GM19025 (cell line): Measurements from ENCODE around the gene PIGZ.
A peak's percentile ranks its signal among the peaks of the same experiment; 100 is the strongest.

Experiments used
- ATAC-seq: cut with Tn5 transposase; IDR thresholded peaks from one replicate; pipeline ENCODE4 v1.9.1; 2021; ENCODE audit warnings: mild to moderate bottlenecking, low read depth, moderate library complexity; ENCODE audit not compliant: unreplicated experiment

Gene PIGZ

GRCh38 chr3:196985954-196986885 lies 17.6 kb upstream of the PIGZ start:
- ATAC-seq: no peak

- ATAC-seq: no peak
Observed at GRCh38 chr3:196985298-196985697, 16.7 kb upstream of the PIGZ start.

DNA sequence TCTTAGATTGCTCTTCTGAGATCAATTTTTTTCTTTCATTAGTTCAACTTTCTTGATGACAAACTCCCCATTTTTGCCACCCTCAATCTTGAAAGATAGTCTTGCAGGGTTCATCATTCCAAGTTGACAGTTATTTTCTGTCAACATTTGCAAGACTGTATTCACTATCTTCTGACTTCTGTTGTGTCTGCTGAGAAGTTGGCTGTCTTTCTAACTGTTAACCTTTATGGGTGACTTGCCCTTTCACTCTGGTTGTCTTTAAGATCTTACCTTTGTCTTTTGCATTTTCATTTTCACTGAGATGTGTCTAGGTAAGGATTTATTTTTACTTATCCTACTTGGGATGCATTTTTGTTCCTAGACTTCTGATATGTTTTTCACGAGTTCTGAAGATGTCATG lies 14.6 kb upstream of the PIGZ start:
- ATAC-seq: no peak

DNA sequence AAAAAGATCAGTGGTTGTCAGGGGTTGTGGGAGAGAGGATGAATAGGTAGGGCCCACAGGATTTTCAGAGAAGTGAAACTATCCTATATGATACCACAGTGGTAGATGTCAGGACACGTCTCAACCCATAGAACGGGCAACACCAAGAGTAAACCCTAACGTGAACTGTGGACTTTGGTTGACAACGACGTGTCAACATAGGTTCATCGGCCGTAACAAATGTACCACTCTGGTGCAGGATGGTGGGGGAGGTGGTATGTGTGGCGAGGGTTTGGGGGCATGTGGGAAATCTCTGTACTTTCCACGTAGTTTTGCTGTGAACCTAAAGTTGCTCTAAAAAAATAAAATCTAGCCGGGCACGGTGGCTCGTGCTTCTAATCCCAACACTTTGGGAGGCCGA lies 13.0 kb upstream of the PIGZ start:
- no peak for ATAC-seq

GRCh38 chr3:196979545-196979944 lies 10.9 kb upstream of the PIGZ start:
- ATAC-seq: no peak

DNA sequence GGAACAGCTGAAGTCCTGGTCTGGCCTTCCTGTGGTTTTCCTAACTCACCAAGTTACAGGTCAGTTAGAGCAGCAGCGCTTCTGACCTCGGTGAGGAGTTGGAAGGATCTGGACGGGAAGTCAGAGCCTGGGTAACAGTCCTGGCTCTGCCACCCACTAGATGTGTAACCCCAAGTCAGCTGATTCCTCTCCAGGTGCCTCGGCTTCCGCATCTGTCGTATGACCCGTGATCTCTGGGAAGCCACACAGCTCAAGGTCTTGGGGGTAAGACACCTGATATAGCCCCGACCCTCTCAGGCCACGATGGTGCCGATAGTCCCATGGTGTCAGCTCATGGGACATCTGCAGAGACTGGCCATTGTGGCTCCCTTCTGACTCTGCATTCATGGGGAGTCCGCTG lies 8.3 kb upstream of the PIGZ start:
- ATAC-seq: no peak

DNA sequence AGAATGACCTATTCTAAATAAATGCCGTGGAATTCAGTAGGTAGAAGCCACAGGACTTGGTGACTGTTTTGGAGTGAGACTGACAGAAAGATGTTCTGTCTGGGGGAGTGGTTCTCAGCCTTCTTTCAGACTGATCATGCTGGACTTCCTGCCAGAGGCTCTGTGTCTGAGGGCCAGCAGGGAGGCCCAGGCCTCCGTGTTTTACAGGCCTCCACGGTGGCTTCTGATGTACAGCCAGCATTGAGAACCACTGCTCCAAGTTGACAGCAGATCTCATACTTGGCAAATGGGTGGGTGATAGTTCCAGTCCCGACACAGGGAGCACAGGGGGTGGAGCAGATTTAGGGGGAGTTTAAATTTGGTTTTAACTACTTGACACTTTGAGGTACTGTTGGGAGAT lies 6.7 kb upstream of the PIGZ start:
- ATAC-seq: no peak

GRCh38 chr3:196974661-196975060 lies 6.0 kb upstream of the PIGZ start:
- ATAC-seq: no peak

DNA sequence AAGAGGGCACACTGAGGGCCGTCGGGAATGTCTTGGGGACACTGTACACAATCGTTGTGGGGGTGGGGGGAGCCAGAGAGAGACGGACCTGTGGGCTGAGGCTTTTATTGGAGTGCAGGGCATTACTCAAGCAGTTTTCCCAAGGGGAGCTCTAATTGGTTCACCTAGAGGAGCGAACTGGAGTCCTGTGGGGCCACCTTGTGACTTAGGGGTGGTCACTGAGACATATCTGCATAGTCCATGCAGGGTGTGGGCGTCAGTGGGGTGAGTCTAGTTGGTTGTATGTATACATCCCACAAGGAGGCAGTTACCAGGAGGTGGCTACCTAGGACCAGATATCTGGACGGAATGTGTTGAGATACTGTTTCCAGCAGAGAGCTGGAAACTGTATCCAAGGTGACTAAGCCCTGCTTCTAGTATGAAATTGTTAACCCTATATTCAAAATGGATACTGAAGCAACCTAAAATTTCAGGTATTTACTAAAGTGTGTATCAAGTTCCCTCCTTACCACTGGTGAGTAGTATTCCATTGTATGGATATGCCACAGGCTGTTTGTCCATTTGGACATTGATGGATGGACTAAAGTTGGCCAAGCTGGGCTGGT lies 2.6 kb upstream of the PIGZ start:
- ATAC-seq: no peak

DNA sequence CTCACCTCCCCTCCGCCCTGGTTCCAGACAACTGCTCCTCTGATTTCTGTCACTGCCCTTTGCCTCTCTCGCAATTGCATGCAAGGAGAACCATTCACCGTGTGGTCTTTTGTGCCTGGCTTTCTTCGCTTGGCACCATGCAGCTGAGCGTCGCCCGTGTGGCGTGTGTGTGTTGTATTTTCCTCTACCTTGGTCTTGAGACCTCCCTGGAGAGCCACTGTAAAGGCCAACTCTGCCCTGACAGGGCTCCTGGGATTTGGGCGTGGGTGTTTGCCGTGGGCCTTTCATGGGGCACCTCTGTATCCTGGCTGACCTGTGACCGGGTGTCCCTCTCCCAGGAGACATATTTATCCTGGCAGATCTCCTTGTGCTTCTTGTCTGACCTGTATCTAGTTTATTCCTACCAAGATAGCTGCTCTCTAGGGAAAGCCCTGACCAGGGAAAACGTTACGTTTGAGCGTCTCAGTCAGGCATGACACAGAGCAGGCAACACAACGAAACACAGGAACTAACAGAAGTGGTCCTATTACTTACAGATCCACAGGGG lies 2.0 kb upstream of the PIGZ start:
- ATAC-seq: no peak

- ATAC-seq: peak; percentile 43
Observed at GRCh38 chr3:196969660-196970546, 1.3 kb upstream of the PIGZ start.

DNA sequence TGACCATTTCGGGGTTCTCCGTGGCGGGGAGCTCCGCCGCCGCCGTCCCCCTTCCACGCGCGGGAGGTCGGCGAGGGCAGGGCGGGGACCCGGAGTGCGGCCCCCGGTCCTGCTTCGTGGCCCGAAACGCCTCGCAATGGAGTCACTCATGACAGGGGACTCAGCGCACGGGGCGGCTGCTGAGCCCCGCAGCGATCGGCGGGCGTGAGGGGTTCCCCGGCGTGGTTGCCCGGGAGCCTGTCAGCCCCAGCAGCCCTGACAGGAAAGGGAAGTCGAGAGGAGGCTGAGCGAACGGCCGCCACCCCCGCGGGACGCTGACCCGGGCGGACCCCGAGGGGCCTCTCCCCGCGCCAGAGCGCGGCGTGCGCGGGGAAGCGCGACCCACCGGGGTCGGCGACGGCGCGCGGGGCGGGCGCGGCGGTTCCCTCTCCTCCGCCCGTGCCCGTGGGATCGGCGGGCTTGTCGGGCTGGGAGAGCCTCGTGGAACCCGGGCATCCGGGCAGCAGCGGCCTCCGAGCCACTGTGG lies 564 bp upstream of the PIGZ start:
- ATAC-seq: peak; percentile 45

DNA sequence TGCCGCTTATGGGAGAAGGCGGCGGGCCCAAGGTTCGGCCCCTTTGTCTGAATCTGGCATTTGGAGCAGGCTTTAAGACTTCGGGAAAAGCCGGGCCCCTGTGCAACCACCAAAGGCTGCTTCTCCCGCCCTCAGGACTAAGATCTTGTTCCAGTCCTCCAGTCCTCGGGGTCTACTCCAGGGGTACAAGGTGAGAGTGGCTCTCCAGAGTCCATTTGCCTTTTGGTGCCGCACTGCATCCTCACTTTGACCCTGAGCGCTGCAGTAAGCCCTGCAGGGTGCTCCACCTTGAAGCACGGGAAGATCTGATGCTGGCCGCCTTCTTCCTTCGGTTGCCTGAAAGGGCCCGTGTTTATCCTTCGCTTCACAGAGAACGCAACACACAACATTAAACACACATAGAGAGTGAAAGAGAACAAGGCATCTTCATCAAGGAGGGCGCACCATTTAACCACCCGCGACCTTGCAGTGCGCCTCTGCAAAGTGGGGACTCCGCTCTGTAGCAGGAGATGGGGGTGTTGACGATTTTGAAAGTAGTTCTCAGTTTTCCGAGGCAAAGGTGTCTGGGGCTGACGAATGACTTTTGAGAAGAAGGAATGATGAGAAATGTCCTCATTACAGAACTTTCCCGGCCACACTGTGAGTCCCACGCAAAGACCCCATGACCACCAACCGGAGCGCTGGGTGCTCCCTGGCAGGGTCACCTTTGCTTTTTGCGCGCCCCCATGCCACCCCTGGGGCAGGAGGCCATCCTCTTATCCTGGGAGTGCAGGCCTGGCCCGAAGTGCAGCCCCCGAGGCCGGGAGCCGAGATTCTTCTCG lies 1.0 kb downstream of the PIGZ start:
- no peak for ATAC-seq

DNA sequence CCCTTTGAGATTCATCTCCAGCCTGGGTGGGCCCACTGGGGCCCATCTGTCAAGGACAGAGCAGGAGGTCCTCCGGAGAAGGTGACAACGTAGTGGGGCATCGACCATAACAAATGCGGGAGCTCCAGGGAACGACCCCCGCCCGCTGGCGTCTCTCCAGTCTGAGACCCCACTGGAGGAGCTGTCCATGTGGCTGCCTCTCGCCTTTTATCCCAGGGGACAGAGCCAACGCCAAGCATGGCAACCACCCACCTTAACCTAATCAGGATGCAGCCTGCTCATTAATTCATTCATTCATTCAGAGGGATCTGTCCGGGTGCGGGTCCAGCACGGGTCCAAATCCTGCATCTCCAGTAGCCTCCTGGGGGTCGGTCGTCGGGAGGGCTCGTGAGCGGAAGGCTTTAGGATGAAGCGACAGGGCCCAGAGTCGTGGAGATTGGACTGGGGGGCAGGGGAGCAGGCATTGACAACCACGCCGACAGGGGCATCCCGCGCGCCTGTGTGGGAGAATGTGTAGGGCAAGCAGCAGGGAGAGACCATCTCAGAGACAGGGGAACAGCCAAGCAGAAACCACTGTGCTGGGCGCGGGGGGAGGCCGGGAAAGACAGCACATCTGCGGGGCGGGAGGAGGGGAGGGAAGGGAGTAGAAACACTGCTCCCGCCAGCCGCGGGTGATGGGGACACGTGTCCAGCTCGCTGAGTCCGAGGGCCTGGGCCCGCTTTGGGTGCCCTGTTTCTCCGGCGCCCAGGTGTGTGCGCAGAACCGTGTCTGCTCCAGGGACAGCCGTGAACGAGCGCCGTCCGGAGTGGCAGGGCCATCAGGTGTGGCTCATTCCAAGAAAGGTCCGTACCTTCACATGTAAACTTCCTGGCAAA lies 1.9 kb downstream of the PIGZ start:
- ATAC-seq: no peak

DNA sequence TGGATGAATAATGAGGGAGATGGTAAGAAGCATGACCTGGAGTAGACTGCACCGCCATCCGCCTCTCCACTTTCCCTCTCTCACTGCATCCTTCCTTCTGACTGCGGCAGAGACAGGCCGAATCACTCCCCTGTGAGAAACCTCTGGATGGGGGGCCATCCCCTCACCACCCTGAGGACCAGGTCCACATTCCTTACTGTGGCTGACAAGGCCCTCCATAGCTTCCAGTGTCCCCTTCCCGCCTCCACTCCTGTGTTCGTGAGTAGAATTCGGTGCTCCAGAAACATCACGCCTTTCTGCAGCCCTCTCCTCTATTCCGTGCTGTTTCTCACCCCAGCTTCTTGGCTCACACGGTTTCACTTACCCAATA lies 2.8 kb downstream of the PIGZ start:
- no peak for ATAC-seq

DNA sequence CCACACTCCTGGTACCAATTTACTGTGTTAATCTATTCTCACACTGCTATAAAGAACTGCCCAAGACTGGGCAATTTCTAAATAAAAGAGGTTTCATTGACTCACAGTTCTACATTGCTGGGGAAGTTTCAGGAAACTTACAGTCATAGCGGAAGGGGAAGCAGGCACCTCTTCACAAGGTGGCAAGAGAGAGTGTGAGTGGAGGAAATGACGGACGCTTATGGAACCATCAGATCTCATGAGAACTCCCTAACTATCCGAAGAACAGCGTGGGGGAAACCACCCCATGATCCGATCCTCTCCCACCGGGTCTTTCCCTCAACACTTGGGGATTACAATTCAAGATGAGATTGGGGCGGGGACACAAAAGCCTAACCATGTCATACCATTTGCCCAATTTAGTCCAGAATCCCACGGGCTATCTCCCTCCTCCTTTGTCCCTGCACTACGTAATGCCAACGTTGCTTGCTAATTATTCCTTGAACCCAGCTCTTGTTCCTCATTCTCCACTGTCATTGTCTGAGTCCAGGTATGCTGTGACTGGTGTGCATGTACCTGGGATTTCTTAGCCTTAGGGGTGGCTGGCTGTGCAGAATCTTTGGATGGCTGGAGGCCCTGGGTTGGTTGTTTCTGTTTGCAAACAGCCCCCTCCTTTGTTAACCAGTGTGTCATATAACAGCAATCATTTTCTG lies 3.4 kb downstream of the PIGZ start:
- no peak for ATAC-seq

GRCh38 chr3:196963631-196963953 lies 5.0 kb downstream of the PIGZ start:
- no peak for ATAC-seq

DNA sequence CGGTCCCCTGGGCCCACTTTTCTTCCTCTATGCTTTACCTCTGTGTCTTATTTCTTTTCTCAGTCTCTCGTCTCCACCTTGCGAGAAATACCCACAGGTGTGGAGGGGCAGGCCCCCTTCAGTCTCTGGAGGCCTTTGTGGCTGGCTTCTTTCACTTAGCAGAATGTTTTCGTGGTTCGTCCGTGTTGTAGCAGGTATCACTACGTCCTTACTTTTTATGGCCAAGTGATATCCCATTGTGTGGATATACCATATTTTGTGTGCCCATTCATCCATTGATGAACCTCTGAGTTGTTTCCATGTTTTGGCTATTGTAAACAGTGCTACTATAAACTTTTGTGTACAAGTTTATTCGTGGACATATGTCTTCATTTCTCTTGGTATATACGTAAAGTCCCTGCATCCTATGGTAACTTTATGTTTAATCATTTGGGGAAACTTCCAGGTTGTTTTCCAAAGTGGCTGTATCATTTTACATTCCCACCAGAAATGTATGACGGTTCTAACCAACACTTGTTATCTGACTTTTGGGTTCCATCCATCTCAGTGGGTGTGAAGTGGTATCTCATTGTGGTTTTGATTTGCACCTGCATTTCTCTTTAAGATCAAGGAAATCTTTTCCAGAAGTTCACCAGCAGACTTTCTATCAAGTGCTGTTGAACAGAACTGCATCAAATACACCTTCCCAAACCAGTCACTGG lies 5.6 kb downstream of the PIGZ start:
- no peak for ATAC-seq
